H1 (cell line): Measurements from ENCODE around the gene RAB24. TPM values are rescaled to one million over a fixed set of nuclear protein-coding genes. Genes with fewer than 3 reads are reported as not detected.

Source experiments
- CTCF ChIA-PET: fragments of 300-600 bp; sonication (Branson Sonifier 250); formaldehyde crosslinking; loops from one replicate; lab custom pipeline; 2021; ENCODE audit not compliant: partially characterized antibody; lab: Charles Lee
- POLR2A ChIA-PET: fragments of 300-600 bp; sonication (Branson Sonifier 250); formaldehyde crosslinking; loops from one replicate; lab custom pipeline; 2021; ENCODE audit warnings: inconsistent platforms; ENCODE audit not compliant: partially characterized antibody; lab: Charles Lee
- DNase-seq, 2 experiments: peaks; one replicate each; pipeline versions ENCODE4 v3.0.0 to v3.0.0-alpha.2; 2010 to 2022; ENCODE audit warnings: low spot score in 2 of 2, low read depth in 1 of 2, mixed read lengths in 1 of 2
- FAIRE-seq: peaks from 2 replicates; lab custom pipeline; 2011; peaks lifted over from hg19 to GRCh38; lab: Jason Lieb, UNC
- H2AFZ ChIP-seq: 2 replicates; pipeline ENCODE4 v1.8.1; 2012; ENCODE audit warnings: low read length, inconsistent platforms
- H2AK5ac ChIP-seq: 2 replicates; pipeline ENCODE4 v1.6.1; 2013; ENCODE audit warnings: low read depth, low read length
- H2BK120ac ChIP-seq: replicated peaks from 2 replicates; pipeline ENCODE3; 2013; ENCODE audit warnings: low read depth, low read length, inconsistent platforms
- H2BK12ac ChIP-seq: 2 replicates; pipeline ENCODE4 v1.6.1; 2013; ENCODE audit warnings: low read depth, low read length
- H2BK15ac ChIP-seq: 2 replicates; pipeline ENCODE4 v1.6.1; 2013; ENCODE audit warnings: low read length
- H2BK20ac ChIP-seq: 2 replicates; pipeline ENCODE4 v1.6.1; 2013; ENCODE audit warnings: low read length
- H2BK5ac ChIP-seq: 2 replicates; pipeline ENCODE4 v1.6.1; 2013; ENCODE audit warnings: low read depth, low read length
- H3K14ac ChIP-seq: 2 replicates; pipeline ENCODE4 v1.6.1; 2013; ENCODE audit warnings: inconsistent platforms; ENCODE audit not compliant: insufficient read length
- H3K18ac ChIP-seq: 2 replicates; pipeline ENCODE4 v1.6.1; 2013; ENCODE audit warnings: low read length; ENCODE audit errors: extremely low read depth
- H3K23ac ChIP-seq: 2 replicates; pipeline ENCODE4 v1.6.1; 2013; ENCODE audit warnings: inconsistent platforms; ENCODE audit not compliant: insufficient read length
- H3K23me2 ChIP-seq: 2 replicates; pipeline ENCODE4 v1.6.1; 2013; ENCODE audit warnings: low read depth, low read length
- H3K27ac ChIP-seq: 2 replicates; pipeline ENCODE4 v1.6.1; 2011; ENCODE audit warnings: low read depth, low read length, inconsistent platforms
- H3K27me3 ChIP-seq, 4 experiments: replicated peaks in 1 of 4; 1 replicate in 1 of 4; 2 replicates in 3 of 4; pipeline versions ENCODE4 v1.6.1 to v1.8.1; 2011 to 2013; ENCODE audit warnings: low read length in 3 of 4, mild to moderate bottlenecking in 3 of 4, inconsistent platforms in 2 of 4, mixed read lengths in 2 of 4, moderate library complexity in 1 of 4; ENCODE audit not compliant: control insufficient read depth in 3 of 4, insufficient read depth in 3 of 4; ENCODE audit errors: extremely low read depth in 1 of 4
- H3K36me3 ChIP-seq, 4 experiments: 2 replicates each; pipeline versions ENCODE4 v1.6.1 to v1.8.1; 2011 to 2013; ENCODE audit warnings: mild to moderate bottlenecking in 4 of 4, low read length in 3 of 4, moderate library complexity in 2 of 4, control low read depth in 1 of 4, inconsistent platforms in 1 of 4; ENCODE audit not compliant: insufficient read depth in 4 of 4, control insufficient read depth in 2 of 4
- H3K4ac ChIP-seq: replicated peaks from 2 replicates; pipeline ENCODE3; 2013; ENCODE audit warnings: low read length, low read depth, mixed read lengths, inconsistent platforms; ENCODE audit not compliant: insufficient read length
- H3K4me1 ChIP-seq, 4 experiments: replicated peaks in 1 of 4; 1 replicate in 1 of 4; 2 replicates in 3 of 4; pipeline versions ENCODE4 v1.6.1 to v1.8.1; 2011 to 2013; ENCODE audit warnings: low read length in 3 of 4, inconsistent platforms in 2 of 4, mixed read lengths in 1 of 4; ENCODE audit not compliant: insufficient read depth in 4 of 4, control insufficient read depth in 3 of 4
- H3K4me2 ChIP-seq, 2 experiments: 2 replicates each; pipeline versions ENCODE4 v1.6.1 to v1.8.1; 2011 to 2013; ENCODE audit warnings: low read depth in 2 of 2, low read length in 2 of 2, control low read depth in 1 of 2, inconsistent platforms in 1 of 2, mild to moderate bottlenecking in 1 of 2; ENCODE audit not compliant: insufficient read depth in 1 of 2
- H3K4me3 ChIP-seq, 4 experiments: fragments of 200-600, 300-600 bp in 1 of 4; sonication (generic), shearing (Covaris generic), sonication (Bioruptor Twin) in 1 of 4; 2 replicates each; pipeline versions ENCODE4 v1.5.1 to v1.8.1; 2011 to 2016; ENCODE audit warnings: low read length in 4 of 4, low read depth in 3 of 4, control low read depth in 2 of 4, inconsistent platforms in 2 of 4, mild to moderate bottlenecking in 2 of 4, mixed read lengths in 1 of 4, moderate library complexity in 1 of 4; ENCODE audit not compliant: insufficient read depth in 2 of 4; ENCODE audit errors: extremely low read depth in 1 of 4
- H3K56ac ChIP-seq: replicated peaks from 2 replicates; pipeline ENCODE3; 2013; ENCODE audit warnings: low read depth, mild to moderate bottlenecking, mixed read lengths, low read length, inconsistent platforms; ENCODE audit not compliant: insufficient read length
- H3K79me1 ChIP-seq: 2 replicates; pipeline ENCODE4 v1.6.1; 2013; ENCODE audit warnings: low read depth, low read length, control low read depth
- H3K79me2 ChIP-seq, 2 experiments: 2 replicates each; pipeline versions ENCODE4 v1.6.1 to v1.8.1; 2012 to 2013; ENCODE audit warnings: low read length in 2 of 2, mild to moderate bottlenecking in 2 of 2, inconsistent platforms in 1 of 2; ENCODE audit not compliant: insufficient read depth in 2 of 2, control insufficient read depth in 1 of 2
- H3K9ac ChIP-seq, 4 experiments: replicated peaks in 1 of 4; 1 replicate in 1 of 4; 2 replicates in 3 of 4; pipeline versions ENCODE4 v1.6.1 to v1.8.1; 2011 to 2013; ENCODE audit warnings: low read depth in 3 of 4, low read length in 3 of 4, control low read depth in 2 of 4, mild to moderate bottlenecking in 2 of 4, moderate library complexity in 2 of 4, inconsistent platforms in 1 of 4; ENCODE audit errors: extremely low read depth in 1 of 4
- H3K9me3 ChIP-seq, 2 experiments: 2 replicates each; pipeline versions ENCODE4 v1.6.1 to v1.8.1; 2012 to 2013; ENCODE audit warnings: mild to moderate bottlenecking in 2 of 2, moderate library complexity in 2 of 2, control low read depth in 1 of 2, inconsistent platforms in 1 of 2, low read depth in 1 of 2, low read length in 1 of 2, mixed read lengths in 1 of 2; ENCODE audit not compliant: insufficient read depth in 2 of 2
- H4K20me1 ChIP-seq, 2 experiments: replicated peaks in 1 of 2; 2 replicates each; pipeline versions ENCODE3 to v1.8.1; 2011 to 2013; ENCODE audit warnings: inconsistent platforms in 2 of 2, low read length in 2 of 2, mild to moderate bottlenecking in 1 of 2; ENCODE audit not compliant: insufficient read depth in 2 of 2, control insufficient read depth in 1 of 2
- H4K5ac ChIP-seq: 2 replicates; pipeline ENCODE4 v1.6.1; 2013; ENCODE audit warnings: low read length, low read depth, mixed read lengths, inconsistent platforms; ENCODE audit not compliant: insufficient read length
- H4K8ac ChIP-seq: 2 replicates; pipeline ENCODE4 v1.8.0; 2013; ENCODE audit warnings: mild to moderate bottlenecking, moderate library complexity, low read length, inconsistent platforms; ENCODE audit not compliant: insufficient read depth; ENCODE audit errors: extremely low read depth
- H4K91ac ChIP-seq: replicated peaks from 2 replicates; pipeline ENCODE3; 2013; ENCODE audit warnings: low read length, mixed read lengths, inconsistent platforms; ENCODE audit not compliant: insufficient read length
- CBX8 ChIP-seq: fragments of 300-800, 300-1000 bp; sonication (generic); IDR thresholded peaks from 2 replicates; pipeline ENCODE4 v1.7.1; 2016; ENCODE audit warnings: low read depth, low read length, borderline replicate concordance
- CHD1 ChIP-seq: IDR thresholded peaks from 2 replicates; pipeline ENCODE4 v1.6.1; 2012; ENCODE audit warnings: low read depth, low read length, improper control_type of control experiment
- EZH2 ChIP-seq: fragments of 200-600 bp; sonication (generic); IDR thresholded peaks from 2 replicates; pipeline ENCODE4 v1.7.1; 2012; ENCODE audit warnings: low read depth, mild to moderate bottlenecking, moderate library complexity, low read length, inconsistent platforms; ENCODE audit not compliant: severe bottlenecking
- NANOG ChIP-seq: IDR thresholded peaks from 2 replicates; pipeline ENCODE4 v1.6.1; 2011; ENCODE audit warnings: low read length, low read depth, mild to moderate bottlenecking, inconsistent platforms; ENCODE audit not compliant: insufficient read depth, poor library complexity, severe bottlenecking
- POLR2A ChIP-seq, 2 experiments: IDR thresholded peaks; 1 replicate in 1 of 2; 2 replicates in 1 of 2; pipeline ENCODE4 v1.6.1; 2011; ENCODE audit warnings: low read depth in 2 of 2, low read length in 2 of 2, mild to moderate bottlenecking in 2 of 2; ENCODE audit errors: control extremely low read depth in 1 of 2
- RFX5 ChIP-seq: IDR thresholded peaks from 2 replicates; pipeline ENCODE4 v1.6.1; 2011; ENCODE audit warnings: low read depth, low read length, improper control_type of control experiment, borderline replicate concordance
- RNF2 ChIP-seq: fragments of 200-900, 300-1000 bp; sonication (generic); IDR thresholded peaks from 2 replicates; pipeline ENCODE4 v1.7.1; 2016; ENCODE audit warnings: borderline replicate concordance, low read depth, mild to moderate bottlenecking, antibody characterized with exemption, low read length; ENCODE audit not compliant: poor library complexity, severe bottlenecking; ENCODE audit errors: missing control alignments
- SAP30 ChIP-seq: fragments of 300-600 bp; sonication (generic); IDR thresholded peaks from 2 replicates; pipeline ENCODE4 v1.7.1; 2012; ENCODE audit warnings: low read length, moderate library complexity, mild to moderate bottlenecking, inconsistent platforms; ENCODE audit not compliant: insufficient read depth, insufficient replicate concordance
- SP2 ChIP-seq: IDR thresholded peaks from 2 replicates; pipeline ENCODE4 v1.6.1; 2012; ENCODE audit warnings: mild to moderate bottlenecking, low read length, inconsistent platforms
- YY1 ChIP-seq: IDR thresholded peaks from 2 replicates; pipeline ENCODE4 v1.6.1; 2011; ENCODE audit warnings: low read depth, mild to moderate bottlenecking, low read length
- WGBS, 2 experiments: shearing (Covaris generic) in 1 of 2; methylation state at CpG; one replicate each; pipeline versions ENCODE4 v1.1.6 to v1.1.7; 2013 to 2015; ENCODE audit warnings: low lambda C conversion rate in 2 of 2, mixed read lengths in 2 of 2, inconsistent platforms in 1 of 2, low coverage in 1 of 2, missing lambda C conversion rate in 1 of 2; ENCODE audit not compliant: insufficient replicate concordance in 2 of 2, insufficient coverage in 1 of 2, insufficient read length in 1 of 2; ENCODE audit errors: extremely low coverage in 1 of 2, missing lambda C conversion rate in 1 of 2; 5-methylcytosine and 5-hydroxymethylcytosine counted together
- polyA plus RNA-seq, 7 experiments: library from polyadenylated mRNA; depleted of rRNA in 3 of 7; stranded (reverse) in 5 of 7; unstranded in 2 of 7; fragments of >200 nt in 5 of 7; fragments of 200-250 nt in 2 of 7; gene quantifications; 1 replicate in 5 of 7; 2 replicates in 1 of 7; 4 replicates in 1 of 7; pipeline versions ENCODE4 v1.2.1 to v1.2.3, GENCODE V29; 2011 to 2013; ENCODE audit warnings: missing spikeins in 2 of 7, mixed read lengths in 2 of 7
- total RNA-seq: library from RNA; stranded (reverse); fragmentation: NEBNext Ultra II Directional; extraction: Animal tissue kit (Norgen Biotek cat#: 25700); gene quantifications from 2 replicates; pipeline ENCODE4 v1.2.1, GENCODE V29; 2021

RAB24 gene
- total and polyA plus RNA-seq, 2 of the 8 experiments (the other 6 are each of a cell fraction or from before 2014, with no cell fraction given): 18.8 to 33.8 TPM

- no peak overlapping the region for H3K18ac ChIP-seq
- no peak overlapping the region for H2BK120ac ChIP-seq
- H3K4me1 ChIP-seq: peaks cover 0 to 19% (median 14%) of the 10 kb centered on the region in 4 experiments; a peak in 6 of 7 replicates
- no peak overlapping the region for H4K5ac ChIP-seq
- no peak overlapping the region for H4K8ac ChIP-seq
- H3K79me1 ChIP-seq: no peaks in the 10 kb centered on the region; the same call in 1 of the 2 replicates
- no peak overlapping the region for H4K91ac ChIP-seq
- H3K56ac ChIP-seq: no peak overlapping the region
- H2AK5ac ChIP-seq: no peak overlapping the region
- H2BK12ac ChIP-seq: no peak overlapping the region
- no peak overlapping the region for H3K27ac ChIP-seq
- H4K20me1 ChIP-seq: peaks cover 5 to 11% of the 10 kb centered on the region in 2 experiments
- POLR2A ChIA-PET: interaction anchor here (0.7 to 6.0 kb wide), 14 partner anchors 8 to 195 kb away, joined by 3 to 26 read pairs (median 4); partner anchors contain the start of genes PRELID1 and RAB24
- H3K9ac ChIP-seq: no peak overlapping the region
- H2BK15ac ChIP-seq: no peak overlapping the region
- WGBS, 2 experiments: 87% methylated on average over 10 of the region's 13 CpGs; no CpG with 5 or more reads in 1 of the 2 experiments
- TF ChIP-seq CHD1 (no peak), YY1 (no peak), NANOG (no peak), EZH2 (no peak), SAP30 (no peak), CBX8 (no peak), RNF2 (no peak), POLR2A (IDR thresholded peaks at IDR 0.05; ENCODE audit: control extremely low read depth in 1 of 2, low read depth in 2 of 2, low read length in 2 of 2) (no peak), SP2 (no peak), RFX5 (no peak)
- TF ChIP-seq, all 59 proteins: peak for 0
- Histone ChIP-seq H3K27me3 (no peaks in the 10 kb centered on the region), H3K79me2 (peaks cover 0 to 4% of the 10 kb centered on the region in 2 experiments; a peak in 1 of 4 replicates), H3K9me3 (no peaks in the 10 kb centered on the region), H3K4ac (no peak overlapping the region), H3K4me3 (peak overlapping the region in 1 of 4 experiments; percentile 64; a peak in 1 of 8 replicates), H2BK20ac (0 out of 2 replicates have a peak overlapping the region, but pooled peaks have one; percentile 1), H3K23ac (no peak overlapping the region), H2BK5ac (no peak overlapping the region), H3K23me2 (peaks cover 11% of the 10 kb centered on the region), H2AFZ (no peak overlapping the region), H3K36me3 (peaks cover 3 to 17% (median 12%) of the 10 kb centered on the region in 4 experiments; a peak in 6 of 8 replicates), H3K14ac (no peak overlapping the region), H3K4me2 (peak overlapping the region in 1 of 2 experiments; percentile 97; a peak in 1 of 4 replicates)
- no peak for FAIRE-seq
- CTCF ChIA-PET: interaction anchor here (0.6 to 16.6 kb wide), 45 partner anchors 9 to 495 kb away, joined by 3 to 251 read pairs (median 5); partner anchors contain the start of genes F12, GRK6, LMAN2 and PDLIM7
- no peak for DNase-seq
Observed at GRCh38 chr5:177310332-177310731, 6.8 kb upstream of the RAB24 start.
